H1 (cell line): Measurements from ENCODE around the gene BSDC1. TPM values are rescaled to one million over a fixed set of nuclear protein-coding genes. Genes with fewer than 3 reads are reported as not detected.

Experiments
- CTCF ChIA-PET: fragments of 300-600 bp; sonication (Branson Sonifier 250); formaldehyde crosslinking; loops from one replicate; lab custom pipeline; 2021; ENCODE audit not compliant: partially characterized antibody; lab: Charles Lee
- POLR2A ChIA-PET: fragments of 300-600 bp; sonication (Branson Sonifier 250); formaldehyde crosslinking; loops from one replicate; lab custom pipeline; 2021; ENCODE audit warnings: inconsistent platforms; ENCODE audit not compliant: partially characterized antibody; lab: Charles Lee
- DNase-seq, 2 experiments: peaks; one replicate each; pipeline versions ENCODE4 v3.0.0 to v3.0.0-alpha.2; 2010 to 2022; ENCODE audit warnings: low spot score in 2 of 2, low read depth in 1 of 2, mixed read lengths in 1 of 2
- FAIRE-seq: peaks from 2 replicates; lab custom pipeline; 2011; peaks lifted over from hg19 to GRCh38; lab: Jason Lieb, UNC
- H2AFZ ChIP-seq: 2 replicates; pipeline ENCODE4 v1.8.1; 2012; ENCODE audit warnings: low read length, inconsistent platforms
- H2AK5ac ChIP-seq: 2 replicates; pipeline ENCODE4 v1.6.1; 2013; ENCODE audit warnings: low read depth, low read length
- H2BK120ac ChIP-seq: replicated peaks from 2 replicates; pipeline ENCODE3; 2013; ENCODE audit warnings: low read depth, low read length, inconsistent platforms
- H2BK12ac ChIP-seq: 2 replicates; pipeline ENCODE4 v1.6.1; 2013; ENCODE audit warnings: low read depth, low read length
- H2BK15ac ChIP-seq: 2 replicates; pipeline ENCODE4 v1.6.1; 2013; ENCODE audit warnings: low read length
- H2BK20ac ChIP-seq: 2 replicates; pipeline ENCODE4 v1.6.1; 2013; ENCODE audit warnings: low read length
- H2BK5ac ChIP-seq: 2 replicates; pipeline ENCODE4 v1.6.1; 2013; ENCODE audit warnings: low read depth, low read length
- H3K14ac ChIP-seq: 2 replicates; pipeline ENCODE4 v1.6.1; 2013; ENCODE audit warnings: inconsistent platforms; ENCODE audit not compliant: insufficient read length
- H3K18ac ChIP-seq: 2 replicates; pipeline ENCODE4 v1.6.1; 2013; ENCODE audit warnings: low read length; ENCODE audit errors: extremely low read depth
- H3K23ac ChIP-seq: 2 replicates; pipeline ENCODE4 v1.6.1; 2013; ENCODE audit warnings: inconsistent platforms; ENCODE audit not compliant: insufficient read length
- H3K23me2 ChIP-seq: 2 replicates; pipeline ENCODE4 v1.6.1; 2013; ENCODE audit warnings: low read depth, low read length
- H3K27ac ChIP-seq: 2 replicates; pipeline ENCODE4 v1.6.1; 2011; ENCODE audit warnings: low read depth, low read length, inconsistent platforms
- H3K27me3 ChIP-seq, 4 experiments: replicated peaks in 1 of 4; 1 replicate in 1 of 4; 2 replicates in 3 of 4; pipeline versions ENCODE4 v1.6.1 to v1.8.1; 2011 to 2013; ENCODE audit warnings: low read length in 3 of 4, mild to moderate bottlenecking in 3 of 4, inconsistent platforms in 2 of 4, mixed read lengths in 2 of 4, moderate library complexity in 1 of 4; ENCODE audit not compliant: control insufficient read depth in 3 of 4, insufficient read depth in 3 of 4; ENCODE audit errors: extremely low read depth in 1 of 4
- H3K36me3 ChIP-seq, 4 experiments: 2 replicates each; pipeline versions ENCODE4 v1.6.1 to v1.8.1; 2011 to 2013; ENCODE audit warnings: mild to moderate bottlenecking in 4 of 4, low read length in 3 of 4, moderate library complexity in 2 of 4, control low read depth in 1 of 4, inconsistent platforms in 1 of 4; ENCODE audit not compliant: insufficient read depth in 4 of 4, control insufficient read depth in 2 of 4
- H3K4ac ChIP-seq: replicated peaks from 2 replicates; pipeline ENCODE3; 2013; ENCODE audit warnings: low read length, low read depth, mixed read lengths, inconsistent platforms; ENCODE audit not compliant: insufficient read length
- H3K4me1 ChIP-seq, 4 experiments: replicated peaks in 1 of 4; 1 replicate in 1 of 4; 2 replicates in 3 of 4; pipeline versions ENCODE4 v1.6.1 to v1.8.1; 2011 to 2013; ENCODE audit warnings: low read length in 3 of 4, inconsistent platforms in 2 of 4, mixed read lengths in 1 of 4; ENCODE audit not compliant: insufficient read depth in 4 of 4, control insufficient read depth in 3 of 4
- H3K4me2 ChIP-seq, 2 experiments: 2 replicates each; pipeline versions ENCODE4 v1.6.1 to v1.8.1; 2011 to 2013; ENCODE audit warnings: low read depth in 2 of 2, low read length in 2 of 2, control low read depth in 1 of 2, inconsistent platforms in 1 of 2, mild to moderate bottlenecking in 1 of 2; ENCODE audit not compliant: insufficient read depth in 1 of 2
- H3K4me3 ChIP-seq, 4 experiments: fragments of 200-600, 300-600 bp in 1 of 4; sonication (generic), shearing (Covaris generic), sonication (Bioruptor Twin) in 1 of 4; 2 replicates each; pipeline versions ENCODE4 v1.5.1 to v1.8.1; 2011 to 2016; ENCODE audit warnings: low read length in 4 of 4, low read depth in 3 of 4, control low read depth in 2 of 4, inconsistent platforms in 2 of 4, mild to moderate bottlenecking in 2 of 4, mixed read lengths in 1 of 4, moderate library complexity in 1 of 4; ENCODE audit not compliant: insufficient read depth in 2 of 4; ENCODE audit errors: extremely low read depth in 1 of 4
- H3K56ac ChIP-seq: replicated peaks from 2 replicates; pipeline ENCODE3; 2013; ENCODE audit warnings: low read depth, mild to moderate bottlenecking, mixed read lengths, low read length, inconsistent platforms; ENCODE audit not compliant: insufficient read length
- H3K79me1 ChIP-seq: 2 replicates; pipeline ENCODE4 v1.6.1; 2013; ENCODE audit warnings: low read depth, low read length, control low read depth
- H3K79me2 ChIP-seq, 2 experiments: 2 replicates each; pipeline versions ENCODE4 v1.6.1 to v1.8.1; 2012 to 2013; ENCODE audit warnings: low read length in 2 of 2, mild to moderate bottlenecking in 2 of 2, inconsistent platforms in 1 of 2; ENCODE audit not compliant: insufficient read depth in 2 of 2, control insufficient read depth in 1 of 2
- H3K9ac ChIP-seq, 4 experiments: replicated peaks in 1 of 4; 1 replicate in 1 of 4; 2 replicates in 3 of 4; pipeline versions ENCODE4 v1.6.1 to v1.8.1; 2011 to 2013; ENCODE audit warnings: low read depth in 3 of 4, low read length in 3 of 4, control low read depth in 2 of 4, mild to moderate bottlenecking in 2 of 4, moderate library complexity in 2 of 4, inconsistent platforms in 1 of 4; ENCODE audit errors: extremely low read depth in 1 of 4
- H3K9me3 ChIP-seq, 2 experiments: 2 replicates each; pipeline versions ENCODE4 v1.6.1 to v1.8.1; 2012 to 2013; ENCODE audit warnings: mild to moderate bottlenecking in 2 of 2, moderate library complexity in 2 of 2, control low read depth in 1 of 2, inconsistent platforms in 1 of 2, low read depth in 1 of 2, low read length in 1 of 2, mixed read lengths in 1 of 2; ENCODE audit not compliant: insufficient read depth in 2 of 2
- H4K20me1 ChIP-seq, 2 experiments: replicated peaks in 1 of 2; 2 replicates each; pipeline versions ENCODE3 to v1.8.1; 2011 to 2013; ENCODE audit warnings: inconsistent platforms in 2 of 2, low read length in 2 of 2, mild to moderate bottlenecking in 1 of 2; ENCODE audit not compliant: insufficient read depth in 2 of 2, control insufficient read depth in 1 of 2
- H4K5ac ChIP-seq: 2 replicates; pipeline ENCODE4 v1.6.1; 2013; ENCODE audit warnings: low read length, low read depth, mixed read lengths, inconsistent platforms; ENCODE audit not compliant: insufficient read length
- H4K8ac ChIP-seq: 2 replicates; pipeline ENCODE4 v1.8.0; 2013; ENCODE audit warnings: mild to moderate bottlenecking, moderate library complexity, low read length, inconsistent platforms; ENCODE audit not compliant: insufficient read depth; ENCODE audit errors: extremely low read depth
- H4K91ac ChIP-seq: replicated peaks from 2 replicates; pipeline ENCODE3; 2013; ENCODE audit warnings: low read length, mixed read lengths, inconsistent platforms; ENCODE audit not compliant: insufficient read length
- BACH1 ChIP-seq: IDR thresholded peaks from 2 replicates; pipeline ENCODE4 v1.6.1; 2012; ENCODE audit warnings: low read length, improper control_type of control experiment
- CHD1 ChIP-seq: IDR thresholded peaks from 2 replicates; pipeline ENCODE4 v1.6.1; 2012; ENCODE audit warnings: low read depth, low read length, improper control_type of control experiment
- KDM4A ChIP-seq: IDR thresholded peaks from one replicate; pipeline ENCODE4 v1.7.1; 2012; ENCODE audit warnings: low read depth, mild to moderate bottlenecking, moderate library complexity, low read length, inconsistent platforms; ENCODE audit not compliant: severe bottlenecking
- KDM5A ChIP-seq: fragments of 200-600 bp; IDR thresholded peaks from 2 replicates; pipeline ENCODE4 v1.7.1; 2012; ENCODE audit warnings: mild to moderate bottlenecking, low read length, inconsistent platforms, mixed read lengths
- POLR2A ChIP-seq, 2 experiments: IDR thresholded peaks; 1 replicate in 1 of 2; 2 replicates in 1 of 2; pipeline ENCODE4 v1.6.1; 2011; ENCODE audit warnings: low read depth in 2 of 2, low read length in 2 of 2, mild to moderate bottlenecking in 2 of 2; ENCODE audit errors: control extremely low read depth in 1 of 2
- POU5F1 ChIP-seq: IDR thresholded peaks from 2 replicates; pipeline ENCODE4 v1.6.1; 2011; ENCODE audit warnings: low read depth, mild to moderate bottlenecking, low read length, moderate library complexity
- RAD21 ChIP-seq, 2 experiments: IDR thresholded peaks in 1 of 2; conservative IDR thresholded peaks in 1 of 2; 2 replicates each; pipeline ENCODE4 v1.6.1; 2011; ENCODE audit warnings: low read depth in 2 of 2, low read length in 2 of 2, improper control_type of control experiment in 1 of 2, inconsistent platforms in 1 of 2, mild to moderate bottlenecking in 1 of 2, moderate library complexity in 1 of 2
- SIRT6 ChIP-seq: IDR thresholded peaks from one replicate; pipeline ENCODE4 v1.7.1; 2012; ENCODE audit warnings: low read length, inconsistent platforms
- SP1 ChIP-seq: IDR thresholded peaks from 2 replicates; pipeline ENCODE4 v1.6.1; 2011; ENCODE audit warnings: low read depth, low read length
- SRF ChIP-seq: IDR thresholded peaks from 2 replicates; pipeline ENCODE4 v1.6.1; 2011; ENCODE audit warnings: mild to moderate bottlenecking, low read depth, low read length, moderate library complexity
- TAF7 ChIP-seq: optimal IDR thresholded peaks from 2 replicates; pipeline ENCODE3; 2011; ENCODE audit warnings: low read depth, mild to moderate bottlenecking, inconsistent platforms, low read length, moderate library complexity, borderline replicate concordance
- TBP ChIP-seq: IDR thresholded peaks from 2 replicates; pipeline ENCODE4 v1.6.1; 2011; ENCODE audit warnings: low read depth, low read length, improper control_type of control experiment
- YY1 ChIP-seq: IDR thresholded peaks from 2 replicates; pipeline ENCODE4 v1.6.1; 2011; ENCODE audit warnings: low read depth, mild to moderate bottlenecking, low read length
- WGBS, 2 experiments: shearing (Covaris generic) in 1 of 2; methylation state at CpG; one replicate each; pipeline versions ENCODE4 v1.1.6 to v1.1.7; 2013 to 2015; ENCODE audit warnings: low lambda C conversion rate in 2 of 2, mixed read lengths in 2 of 2, inconsistent platforms in 1 of 2, low coverage in 1 of 2, missing lambda C conversion rate in 1 of 2; ENCODE audit not compliant: insufficient replicate concordance in 2 of 2, insufficient coverage in 1 of 2, insufficient read length in 1 of 2; ENCODE audit errors: extremely low coverage in 1 of 2, missing lambda C conversion rate in 1 of 2; 5-methylcytosine and 5-hydroxymethylcytosine counted together
- polyA plus RNA-seq, 7 experiments: library from polyadenylated mRNA; depleted of rRNA in 3 of 7; stranded (reverse) in 5 of 7; unstranded in 2 of 7; fragments of >200 nt in 5 of 7; fragments of 200-250 nt in 2 of 7; gene quantifications; 1 replicate in 5 of 7; 2 replicates in 1 of 7; 4 replicates in 1 of 7; pipeline versions ENCODE4 v1.2.1 to v1.2.3, GENCODE V29; 2011 to 2013; ENCODE audit warnings: missing spikeins in 2 of 7, mixed read lengths in 2 of 7
- total RNA-seq: library from RNA; stranded (reverse); fragmentation: NEBNext Ultra II Directional; extraction: Animal tissue kit (Norgen Biotek cat#: 25700); gene quantifications from 2 replicates; pipeline ENCODE4 v1.2.1, GENCODE V29; 2021

BSDC1 gene
- total and polyA plus RNA-seq, 2 of the 8 experiments (the other 6 are each of a cell fraction or from before 2014, with no cell fraction given), result 24.8 to 40.7 TPM

DNA sequence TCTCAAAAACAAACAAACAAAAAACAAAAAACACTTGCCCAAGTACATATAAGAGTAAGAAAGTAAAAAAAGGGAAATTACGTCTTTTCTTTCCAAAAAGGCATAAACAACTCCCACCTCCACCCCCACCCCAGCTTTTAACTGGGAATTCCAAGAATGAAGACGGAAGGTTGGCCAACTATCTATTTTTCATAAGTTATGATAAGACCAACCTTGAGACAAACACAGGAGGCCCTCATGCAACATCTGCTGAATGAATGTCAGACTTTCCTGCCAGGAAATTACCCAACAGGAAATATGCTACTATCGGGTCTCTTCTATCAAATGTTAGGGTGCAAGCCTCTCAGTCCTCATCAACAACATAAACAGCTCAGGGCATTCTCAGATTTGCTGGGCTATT, 1.9 kb downstream of the BSDC1 start:
- no peak overlapping the region for H3K9ac ChIP-seq
- H4K20me1 ChIP-seq, result peaks cover 0 to 6% of the 10 kb centered on the region in 2 experiments
- H3K4me3 ChIP-seq, result no peak overlapping the region
- peaks cover 4 to 32% of the 10 kb centered on the region in 2 experiments for H3K79me2 ChIP-seq
- FAIRE-seq, result no peak
- no peak overlapping the region for H4K8ac ChIP-seq
- DNase-seq, result no peak
- H2AFZ ChIP-seq, result no peak overlapping the region
- WGBS, 2 experiments, result 91% methylated on average over 3 of the region's 3 CpGs; no CpG with 5 or more reads in 1 of the 2 experiments
- no peaks in the 10 kb centered on the region for H3K9me3 ChIP-seq
- H3K56ac ChIP-seq, result no peak overlapping the region
- no peak overlapping the region for H2BK120ac ChIP-seq
- no peak overlapping the region for H2BK5ac ChIP-seq
- H3K79me1 ChIP-seq, result peaks cover 7% of the 10 kb centered on the region
- no peak overlapping the region for H3K4ac ChIP-seq
- H3K36me3 ChIP-seq, result peaks cover 5 to 15% (median 12%) of the 10 kb centered on the region in 4 experiments; a peak in 5 of 8 replicates
- POLR2A ChIA-PET, result interaction anchor here (0.6 to 2.6 kb wide), 5 partner anchors 9 to 386 kb away, joined by 3 to 5 read pairs (median 3); no protein-coding TSS in a partner anchor
- H3K4me1 ChIP-seq, result peaks cover 0 to 8% (median 3%) of the 10 kb centered on the region in 4 experiments; a peak in 4 of 7 replicates
- no peak overlapping the region for H3K4me2 ChIP-seq
- no peaks in the 10 kb centered on the region for H3K27me3 ChIP-seq
- H3K27ac ChIP-seq, result no peak overlapping the region
- no peak overlapping the region for H2BK20ac ChIP-seq
- no peak overlapping the region for H2BK15ac ChIP-seq
- no peak overlapping the region for H3K14ac ChIP-seq
- H3K18ac ChIP-seq, result no peak overlapping the region
- H3K23ac ChIP-seq, result no peak overlapping the region
- H2BK12ac ChIP-seq, result no peak overlapping the region
- H2AK5ac ChIP-seq, result no peak overlapping the region
- CTCF ChIA-PET, result interaction anchor here (0.6 kb wide), 1 partner anchor 253 kb away, joined by 4 read pairs; no protein-coding TSS in a partner anchor
- H4K5ac ChIP-seq, result no peak overlapping the region
- H3K23me2 ChIP-seq, result peaks cover 4% of the 10 kb centered on the region; the same call in 1 of the 2 replicates
- H4K91ac ChIP-seq, result no peak overlapping the region
- TF ChIP-seq KDM5A, result no peak
- no peak for TF ChIP-seq SRF
- TF ChIP-seq BACH1, result no peak
- no peak for TF ChIP-seq TAF7
- TF ChIP-seq RAD21 (IDR thresholded peaks at IDR 0.05 in 1 of 2, conservative IDR thresholded peaks at IDR 0.05 in 1 of 2; ENCODE audit: low read depth in 2 of 2, low read length in 2 of 2), result no peak
- TF ChIP-seq CHD1, result no peak
- TF ChIP-seq TBP, result no peak
- TF ChIP-seq YY1, result no peak
- no peak for TF ChIP-seq KDM4A
- TF ChIP-seq POLR2A (IDR thresholded peaks at IDR 0.05; ENCODE audit: control extremely low read depth in 1 of 2, low read depth in 2 of 2, low read length in 2 of 2), result no peak
- no peak for TF ChIP-seq POU5F1
- no peak for TF ChIP-seq SP1
- no peak for TF ChIP-seq SIRT6
